HL-60/S4 (cell line): ENCODE measurements around the gene CRTAP.
"Not testable (repeated sequence)": the region's sequence is repeated elsewhere in the genome, so short reads cannot be mapped to it uniquely, and the experiment has no call there.

Experiments
- in situ Hi-C: fragments of 300-500 bp; cut with MboI; formaldehyde crosslinking; loops from 2 replicates; pipeline ENCODE4 v1.14.3; 2022; ENCODE audit warnings: low sequenced_read_pairs

CRTAP gene

GRCh38 chr3:33099109-33099645 is 14.6 kb upstream of the CRTAP start:
- in situ Hi-C loops, result no loop called here

GRCh38 chr3:33099701-33100100 is 14.1 kb upstream of the CRTAP start:
- in situ Hi-C loops, result no loop called here

- in situ Hi-C loops, result no loop called here
Observed at GRCh38 chr3:33100229-33100628, 13.6 kb upstream of the CRTAP start.

- in situ Hi-C loops, result no loop called here
Observed at GRCh38 chr3:33103034-33103433, 10.8 kb upstream of the CRTAP start.

GRCh38 chr3:33103480-33103879 is 10.3 kb upstream of the CRTAP start:
- in situ Hi-C loops, result no loop called here

- in situ Hi-C loops, result no loop called here
Observed at GRCh38 chr3:33104803-33105202, 9.0 kb upstream of the CRTAP start.

- in situ Hi-C loops, result no loop called here
Observed at GRCh38 chr3:33105341-33105948, 8.4 kb upstream of the CRTAP start.

- in situ Hi-C loops, result not testable (repeated sequence)
Observed at GRCh38 chr3:33106854-33107253, 7.0 kb upstream of the CRTAP start.

- in situ Hi-C loops, result no loop called here
Observed at GRCh38 chr3:33111581-33111980, 2.2 kb upstream of the CRTAP start.

- in situ Hi-C loops, result no loop called here
Observed at GRCh38 chr3:33114622-33115023, 809 bp downstream of the CRTAP start.

- in situ Hi-C loops, result no loop called here
Observed at GRCh38 chr3:33115024-33115768, 1.4 kb downstream of the CRTAP start.

- in situ Hi-C loops, result no loop called here
Observed at GRCh38 chr3:33117461-33117860, 3.6 kb downstream of the CRTAP start.

- in situ Hi-C loops, result no loop called here
Observed at GRCh38 chr3:33119891-33120290, 6.1 kb downstream of the CRTAP start.

- in situ Hi-C loops, result no loop called here
Observed at GRCh38 chr3:33122991-33123390, 9.2 kb downstream of the CRTAP start.

GRCh38 chr3:33124638-33125037 is 10.8 kb downstream of the CRTAP start:
- in situ Hi-C loops, result loop anchor here (25.0 kb wide), 1 partner anchor 663 kb away; the partner anchor contains the start of gene PDCD6IP

- in situ Hi-C loops, result loop anchor here (25.0 kb wide), 1 partner anchor 661 kb away; the partner anchor contains the start of gene PDCD6IP
Observed at GRCh38 chr3:33125840-33126239, 12.0 kb downstream of the CRTAP start.

- in situ Hi-C loops, result loop anchor here (25.0 kb wide), 1 partner anchor 659 kb away; the partner anchor contains the start of gene PDCD6IP
Observed at GRCh38 chr3:33128706-33129105, 14.9 kb downstream of the CRTAP start.

GRCh38 chr3:33130144-33130543 is 16.3 kb downstream of the CRTAP start:
- in situ Hi-C loops, result loop anchor here (25.0 kb wide), 1 partner anchor 657 kb away; the partner anchor contains the start of gene PDCD6IP

- in situ Hi-C loops, result loop anchor here (25.0 kb wide), 1 partner anchor 656 kb away; the partner anchor contains the start of gene PDCD6IP
Observed at GRCh38 chr3:33131331-33132018, 17.7 kb downstream of the CRTAP start.

GRCh38 chr3:33132019-33132360 is 18.2 kb downstream of the CRTAP start:
- in situ Hi-C loops, result loop anchor here (25.0 kb wide), 1 partner anchor 655 kb away; the partner anchor contains the start of gene PDCD6IP

GRCh38 chr3:33134026-33134625 is 20.3 kb downstream of the CRTAP start:
- in situ Hi-C loops, result loop anchor here (25.0 kb wide), 1 partner anchor 653 kb away; the partner anchor contains the start of gene PDCD6IP
